Fibroblast of lung (primary cell): Measurements from ENCODE around the gene DDX20. TPM values are rescaled to one million over a fixed set of nuclear protein-coding genes. Genes with fewer than 3 reads are reported as not detected.
A peak's percentile ranks its signal among the peaks of the same experiment; 100 is the strongest.

Source experiments
- DNase-seq, 2 donors: peaks; one replicate each; pipeline versions ENCODE4 v3.0.0 to v3.0.0-alpha.2; 2010; ENCODE audit warnings: low read depth in 2 of 2
- H2AFZ ChIP-seq: 2 replicates; pipeline ENCODE4 v1.5.1; 2012; ENCODE audit warnings: low read length, control low read depth, inconsistent platforms
- H3K27ac ChIP-seq: 2 replicates; pipeline ENCODE4 v1.5.1; 2011; ENCODE audit warnings: low read length, control low read depth; ENCODE audit not compliant: insufficient read depth
- H3K27me3 ChIP-seq: 2 replicates; pipeline ENCODE4 v1.5.1; 2011; ENCODE audit warnings: mild to moderate bottlenecking, low read length; ENCODE audit not compliant: control insufficient read depth, insufficient read depth
- H3K36me3 ChIP-seq: 2 replicates; pipeline ENCODE4 v1.5.1; 2011; ENCODE audit warnings: low read length; ENCODE audit not compliant: control insufficient read depth, insufficient read depth
- H3K4me1 ChIP-seq: 2 replicates; pipeline ENCODE4 v1.5.1; 2011; ENCODE audit warnings: low read length; ENCODE audit not compliant: control insufficient read depth, insufficient read depth; ENCODE audit errors: extremely low read depth
- H3K4me2 ChIP-seq: 2 replicates; pipeline ENCODE4 v1.5.1; 2011; ENCODE audit warnings: low read length, control low read depth; ENCODE audit not compliant: insufficient read depth; ENCODE audit errors: extremely low read depth
- H3K4me3 ChIP-seq, 4 experiments: fragments of 200-600 bp in 1 of 4; sonication (generic) in 1 of 4; replicated peaks in 1 of 4; 2 replicates each; pipeline ENCODE4 v1.5.1; 2011 to 2016; ENCODE audit warnings: low read length in 4 of 4, low read depth in 3 of 4, mild to moderate bottlenecking in 3 of 4, control low read depth in 2 of 4, inconsistent platforms in 1 of 4, mixed read lengths in 1 of 4; ENCODE audit not compliant: insufficient read depth in 1 of 4; ENCODE audit errors: control extremely low read depth in 1 of 4
- H3K79me2 ChIP-seq: 2 replicates; pipeline ENCODE4 v1.5.1; 2012; ENCODE audit warnings: mild to moderate bottlenecking, low read length, inconsistent platforms; ENCODE audit not compliant: control insufficient read depth, insufficient read depth
- H3K9ac ChIP-seq: 2 replicates; pipeline ENCODE4 v1.5.1; 2011; ENCODE audit warnings: mild to moderate bottlenecking, low read length, control low read depth; ENCODE audit not compliant: insufficient read depth
- H3K9me3 ChIP-seq: 2 replicates; pipeline ENCODE4 v1.5.1; 2012; ENCODE audit warnings: low read depth, low read length; ENCODE audit not compliant: control insufficient read depth, insufficient read depth
- H4K20me1 ChIP-seq: 2 replicates; pipeline ENCODE4 v1.5.1; 2011; ENCODE audit warnings: low read length; ENCODE audit not compliant: control insufficient read depth, insufficient read depth; ENCODE audit errors: extremely low read depth
- EZH2 ChIP-seq: IDR thresholded peaks from 2 replicates; pipeline ENCODE4 v1.5.1; 2012; ENCODE audit warnings: low read length, control low read depth, mild to moderate bottlenecking; ENCODE audit errors: missing control alignments
- polyA plus RNA-seq, 2 donors: library from polyadenylated mRNA; depleted of rRNA in 1 of 2; stranded (reverse) in 1 of 2; unstranded in 1 of 2; fragments of >200 nt; gene quantifications; 2 replicates each; pipeline ENCODE4 v1.2.1, GENCODE V29; 2011 to 2012; ENCODE audit warnings: missing spikeins in 1 of 2
- total RNA-seq: library from RNA; depleted of rRNA; stranded (reverse); fragments of >200 nt; gene quantifications from 2 replicates; pipeline ENCODE4 v1.2.1, GENCODE V29; 2014
- TF ChIP-seq, protein P1 (sequence below), 2 donors: IDR thresholded peaks in 1 of 2; conservative IDR thresholded peaks in 1 of 2; 1 replicate in 1 of 2; 2 replicates in 1 of 2; pipeline ENCODE4 v1.5.1; 2011 to 2012; ENCODE audit warnings: low read length in 2 of 2, control low read depth in 1 of 2, inconsistent platforms in 1 of 2, low read depth in 1 of 2, mild to moderate bottlenecking in 1 of 2

The DDX20 gene
- total and polyA plus RNA-seq, 2 donors (not counting 1 experiment from before 2014, with no cell fraction given), result 8.4 to 22.2 TPM

GRCh38 chr1:111731956-111732355, 23.7 kb upstream of the DDX20 start:
- no peak overlapping the region for H3K4me3 ChIP-seq
- no peak for DNase-seq
- H3K9me3 ChIP-seq, result no peaks in the 10 kb centered on the region
- H2AFZ ChIP-seq, result no peak overlapping the region
- no peak overlapping the region for H3K27ac ChIP-seq
- peaks cover 49% of the 10 kb centered on the region for H3K79me2 ChIP-seq
- TF ChIP-seq EZH2, result no peak
- TF ChIP-seq, protein P1, sequence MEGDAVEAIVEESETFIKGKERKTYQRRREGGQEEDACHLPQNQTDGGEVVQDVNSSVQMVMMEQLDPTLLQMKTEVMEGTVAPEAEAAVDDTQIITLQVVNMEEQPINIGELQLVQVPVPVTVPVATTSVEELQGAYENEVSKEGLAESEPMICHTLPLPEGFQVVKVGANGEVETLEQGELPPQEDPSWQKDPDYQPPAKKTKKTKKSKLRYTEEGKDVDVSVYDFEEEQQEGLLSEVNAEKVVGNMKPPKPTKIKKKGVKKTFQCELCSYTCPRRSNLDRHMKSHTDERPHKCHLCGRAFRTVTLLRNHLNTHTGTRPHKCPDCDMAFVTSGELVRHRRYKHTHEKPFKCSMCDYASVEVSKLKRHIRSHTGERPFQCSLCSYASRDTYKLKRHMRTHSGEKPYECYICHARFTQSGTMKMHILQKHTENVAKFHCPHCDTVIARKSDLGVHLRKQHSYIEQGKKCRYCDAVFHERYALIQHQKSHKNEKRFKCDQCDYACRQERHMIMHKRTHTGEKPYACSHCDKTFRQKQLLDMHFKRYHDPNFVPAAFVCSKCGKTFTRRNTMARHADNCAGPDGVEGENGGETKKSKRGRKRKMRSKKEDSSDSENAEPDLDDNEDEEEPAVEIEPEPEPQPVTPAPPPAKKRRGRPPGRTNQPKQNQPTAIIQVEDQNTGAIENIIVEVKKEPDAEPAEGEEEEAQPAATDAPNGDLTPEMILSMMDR (conservative IDR thresholded peaks at IDR 0.05 in 1 of 2, IDR thresholded peaks at IDR 0.05 in 1 of 2; ENCODE audit: low read depth in 1 of 2, low read length in 2 of 2), result no peak
- peaks cover 33% of the 10 kb centered on the region for H3K4me1 ChIP-seq
- peaks cover 7% of the 10 kb centered on the region for H3K36me3 ChIP-seq
- H3K4me2 ChIP-seq, result no peak overlapping the region
- no peaks in the 10 kb centered on the region for H3K27me3 ChIP-seq
- no peaks in the 10 kb centered on the region for H4K20me1 ChIP-seq
- H3K9ac ChIP-seq, result no peak overlapping the region

DNA sequence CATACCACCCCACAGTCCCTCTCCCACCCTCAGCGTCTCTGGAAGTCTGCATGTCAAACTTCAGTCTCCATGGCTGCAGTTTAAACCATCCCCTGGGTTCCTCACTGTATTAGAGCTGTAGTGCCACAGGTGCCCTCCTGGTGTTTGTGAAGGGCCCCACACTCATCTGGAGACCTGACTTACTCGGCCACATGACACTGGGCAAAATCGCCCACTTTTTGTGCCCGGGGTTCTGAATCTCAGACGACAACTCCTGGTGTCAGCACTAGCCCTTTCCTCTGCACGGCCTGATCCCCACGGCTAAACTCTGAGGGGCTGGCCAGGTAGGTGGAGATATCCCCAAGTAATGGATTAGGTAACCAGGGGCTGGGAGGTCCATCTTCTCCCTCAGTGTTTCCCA, 23.0 kb upstream of the DDX20 start:
- Histone ChIP-seq H4K20me1 (no peaks in the 10 kb centered on the region), H2AFZ (no peak overlapping the region), H3K27ac (peak overlapping the region; percentile 83), H3K27me3 (no peaks in the 10 kb centered on the region), H3K4me1 (peaks cover 35% of the 10 kb centered on the region), H3K9ac (peak overlapping the region; percentile 47), H3K79me2 (peaks cover 57% of the 10 kb centered on the region), H3K4me3 (no peak overlapping the region), H3K4me2 (peak overlapping the region; percentile 45), H3K36me3 (peaks cover 4% of the 10 kb centered on the region), H3K9me3 (no peaks in the 10 kb centered on the region)
- TF ChIP-seq, protein P1 (conservative IDR thresholded peaks at IDR 0.05 in 1 of 2, IDR thresholded peaks at IDR 0.05 in 1 of 2; ENCODE audit: low read depth in 1 of 2, low read length in 2 of 2), result no peak
- no peak for TF ChIP-seq EZH2
- DNase-seq, result no peak

- Histone ChIP-seq H4K20me1 (no peaks in the 10 kb centered on the region), H3K27ac (peak overlapping the region; percentile 83), H3K79me2 (peaks cover 56% of the 10 kb centered on the region), H3K36me3 (peaks cover 2% of the 10 kb centered on the region), H3K9ac (peak overlapping the region; percentile 51), H2AFZ (no peak overlapping the region), H3K4me3 (no peak overlapping the region), H3K27me3 (no peaks in the 10 kb centered on the region), H3K4me2 (peak overlapping the region; percentile 45), H3K4me1 (peaks cover 37% of the 10 kb centered on the region), H3K9me3 (no peaks in the 10 kb centered on the region)
- DNase-seq, result peak; percentile 73 to 96
- no peak for TF ChIP-seq EZH2
- TF ChIP-seq, protein P1 (conservative IDR thresholded peaks at IDR 0.05 in 1 of 2, IDR thresholded peaks at IDR 0.05 in 1 of 2; ENCODE audit: low read depth in 1 of 2, low read length in 2 of 2), result no peak
Observed at GRCh38 chr1:111733183-111733991, 22.3 kb upstream of the DDX20 start.
